GM12872 (cell line): ENCODE results near the gene NAAA.

Experiments used
- TF ChIP-seq, protein P1 (sequence below): IDR thresholded peaks from 3 replicates; pipeline ENCODE4 v1.5.1; 2011; ENCODE audit warnings: low read depth, mild to moderate bottlenecking, low read length, moderate library complexity; ENCODE audit not compliant: insufficient read depth

NAAA gene

DNA sequence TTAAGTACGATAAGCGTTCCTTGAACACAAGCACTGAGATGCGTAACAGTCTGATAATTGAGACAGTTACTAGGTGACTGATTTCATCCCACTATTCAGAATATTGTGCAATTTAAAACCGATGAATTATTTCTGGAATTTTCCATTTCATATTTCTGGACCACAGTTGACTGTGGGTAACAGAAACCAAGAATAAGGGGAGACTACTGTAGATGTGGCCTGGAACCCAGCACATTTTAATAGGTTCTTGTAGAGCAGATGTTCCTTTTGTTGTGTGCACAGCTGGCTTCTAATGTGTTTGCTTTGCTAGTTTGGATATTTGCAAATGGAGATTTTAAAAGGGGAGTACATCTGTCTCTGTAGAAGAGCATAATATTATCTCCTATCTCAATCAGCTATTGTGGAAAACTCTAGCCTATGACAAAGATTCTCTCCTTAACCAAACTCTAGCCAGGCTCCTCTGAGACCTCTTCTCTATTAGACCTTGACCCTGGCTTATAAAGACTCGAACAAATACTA is 16.4 kb downstream of the NAAA start:
- TF ChIP-seq, protein P1, sequence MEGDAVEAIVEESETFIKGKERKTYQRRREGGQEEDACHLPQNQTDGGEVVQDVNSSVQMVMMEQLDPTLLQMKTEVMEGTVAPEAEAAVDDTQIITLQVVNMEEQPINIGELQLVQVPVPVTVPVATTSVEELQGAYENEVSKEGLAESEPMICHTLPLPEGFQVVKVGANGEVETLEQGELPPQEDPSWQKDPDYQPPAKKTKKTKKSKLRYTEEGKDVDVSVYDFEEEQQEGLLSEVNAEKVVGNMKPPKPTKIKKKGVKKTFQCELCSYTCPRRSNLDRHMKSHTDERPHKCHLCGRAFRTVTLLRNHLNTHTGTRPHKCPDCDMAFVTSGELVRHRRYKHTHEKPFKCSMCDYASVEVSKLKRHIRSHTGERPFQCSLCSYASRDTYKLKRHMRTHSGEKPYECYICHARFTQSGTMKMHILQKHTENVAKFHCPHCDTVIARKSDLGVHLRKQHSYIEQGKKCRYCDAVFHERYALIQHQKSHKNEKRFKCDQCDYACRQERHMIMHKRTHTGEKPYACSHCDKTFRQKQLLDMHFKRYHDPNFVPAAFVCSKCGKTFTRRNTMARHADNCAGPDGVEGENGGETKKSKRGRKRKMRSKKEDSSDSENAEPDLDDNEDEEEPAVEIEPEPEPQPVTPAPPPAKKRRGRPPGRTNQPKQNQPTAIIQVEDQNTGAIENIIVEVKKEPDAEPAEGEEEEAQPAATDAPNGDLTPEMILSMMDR: no peak

DNA sequence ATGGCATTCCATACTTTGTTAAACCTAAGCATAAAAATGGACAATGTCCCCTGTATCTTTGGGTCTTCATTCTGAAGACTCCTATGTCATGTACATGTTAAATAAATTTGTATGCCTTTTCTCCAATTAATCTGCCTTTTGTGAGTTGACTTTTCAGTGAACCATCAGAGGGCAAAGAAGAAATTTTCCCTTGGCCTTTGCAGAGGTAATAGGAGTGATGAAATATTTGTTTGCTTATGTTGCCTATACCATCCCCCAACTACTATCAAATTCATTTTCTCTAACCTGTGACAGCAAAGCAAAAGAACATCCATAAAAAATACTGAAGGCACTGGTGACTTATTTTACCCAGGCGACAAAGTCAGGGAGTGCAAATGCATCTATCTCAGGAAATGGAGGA is 18.2 kb downstream of the NAAA start:
- TF ChIP-seq, protein P1: no peak

DNA sequence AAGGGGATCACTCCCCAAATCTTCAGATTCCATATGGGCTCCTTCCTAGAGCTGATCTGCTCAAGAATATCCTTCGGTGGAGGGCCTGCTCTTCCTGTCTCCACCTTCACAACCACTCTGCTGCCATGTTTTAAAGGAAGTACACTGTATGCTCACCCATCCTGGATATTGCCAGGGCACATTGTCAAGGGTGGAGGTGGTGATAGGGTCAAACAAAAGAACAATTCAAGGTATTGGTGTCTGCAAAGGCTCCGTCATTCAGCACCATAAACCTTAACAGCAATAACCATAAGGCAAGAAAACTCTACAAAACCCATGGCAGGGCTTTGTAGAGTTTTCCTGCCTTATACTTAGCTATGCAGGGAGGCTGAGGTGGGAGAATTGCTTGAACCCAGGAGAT is 18.9 kb downstream of the NAAA start:
- TF ChIP-seq, protein P1: no peak

GRCh38 chr4:75920327-75920726 is 20.5 kb downstream of the NAAA start:
- TF ChIP-seq, protein P1: no peak

DNA sequence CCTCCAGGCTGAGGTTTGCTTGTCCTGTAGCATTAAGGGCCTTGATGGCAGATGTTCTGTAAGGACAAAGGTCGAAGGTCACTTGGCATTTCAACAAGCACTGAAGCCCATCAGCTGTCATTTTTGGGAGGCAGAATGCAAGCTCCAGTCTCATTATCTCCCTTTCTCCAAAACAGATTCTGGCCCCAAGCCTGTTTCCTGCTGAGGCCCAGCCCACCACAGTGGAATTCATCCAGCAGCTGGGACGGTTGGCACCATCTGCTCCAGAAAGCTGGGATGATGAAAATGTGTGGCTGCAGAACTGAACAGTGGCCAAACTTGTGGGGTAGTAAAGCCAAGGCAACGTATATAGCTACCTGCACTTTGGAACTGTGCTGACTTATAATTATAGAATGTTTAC is 20.9 kb downstream of the NAAA start:
- TF ChIP-seq, protein P1: no peak

GRCh38 chr4:75916091-75916661 is 24.6 kb downstream of the NAAA start:
- TF ChIP-seq, protein P1: peak; percentile 89

DNA sequence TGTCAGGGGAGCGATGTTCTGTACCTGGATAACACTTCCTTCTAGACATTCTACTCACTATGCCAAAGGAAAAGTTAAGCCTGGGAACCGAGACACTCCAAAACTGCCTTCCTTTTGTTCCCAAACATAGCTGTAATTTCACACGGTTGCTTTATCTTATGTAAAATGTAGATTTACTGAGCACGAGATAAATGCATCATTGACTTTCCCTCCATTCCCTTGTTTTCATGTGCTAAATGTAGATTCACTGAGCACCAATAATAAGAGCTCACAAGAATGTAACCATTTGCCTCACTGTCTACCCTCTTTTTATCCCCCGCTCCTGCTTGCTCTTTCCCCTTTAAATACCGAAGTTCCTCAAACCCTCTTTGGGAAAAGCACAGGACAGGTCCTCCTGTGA is 27.8 kb downstream of the NAAA start:
- TF ChIP-seq, protein P1: no peak
